ENCODE measurements around the gene SCN10A. TPM values are rescaled to one million over a fixed set of nuclear protein-coding genes. Genes with fewer than 3 reads are reported as not detected.

SCN10A gene
- total and polyA plus RNA-seq, 9 of the 15 experiments (the other 6 are each of a cell fraction or from before 2014, with no cell fraction given), result not detected

DNA sequence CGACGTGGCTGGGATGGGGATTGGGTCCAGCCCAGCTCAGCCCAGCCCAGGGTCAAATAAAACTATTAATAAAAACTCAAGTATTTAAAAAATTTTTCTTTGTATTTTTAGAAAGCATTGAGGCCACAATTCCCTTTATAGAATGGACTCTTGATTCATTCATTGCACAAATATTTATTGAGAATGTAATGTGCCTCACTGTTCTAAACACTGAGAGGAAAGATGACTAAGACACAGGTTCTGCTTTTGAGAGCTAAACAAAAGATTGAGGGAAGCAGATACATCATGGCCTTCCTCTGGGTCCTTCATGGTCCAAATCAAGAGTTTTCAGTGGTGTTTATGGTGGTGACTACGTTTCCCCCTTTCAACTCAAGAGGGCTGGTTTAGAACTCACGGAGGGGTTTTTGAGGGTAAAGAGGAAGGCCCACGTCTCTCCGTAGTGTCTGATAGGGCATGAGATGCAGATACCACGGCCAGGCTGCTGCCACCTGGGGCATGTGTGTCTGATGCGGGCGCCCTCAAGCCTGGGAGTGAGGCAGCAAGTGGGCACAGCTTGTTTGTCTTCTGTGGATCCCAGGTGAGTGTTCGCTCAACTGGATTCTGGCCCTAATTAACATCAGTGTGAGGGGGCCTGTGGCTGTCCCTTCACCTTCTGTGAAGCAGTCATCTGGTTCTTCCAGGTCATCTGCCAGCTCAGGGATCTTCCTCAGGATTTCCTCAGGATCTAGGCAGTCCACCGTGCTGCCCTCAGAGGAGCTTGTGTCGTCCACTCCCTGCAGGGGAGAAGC lies 93.0 kb downstream of the SCN10A start:
- FAIRE-seq (no peak), DNase-seq (ENCODE audit: extremely low read depth in 1 of 4, low spot score in 3 of 4) (no peak), ATAC-seq (no peak)
- Histone ChIP-seq H4K20me1 (replicated peaks; ENCODE audit: control insufficient read depth, insufficient read depth, low read length) (peaks cover 4% of the 10 kb centered on the region; the same call in 1 of the 2 replicates), H3K79me2 (ENCODE audit: control insufficient read depth, insufficient read depth, low read length) (no peaks in the 10 kb centered on the region), H3K36me3 (ENCODE audit: control insufficient read depth, insufficient read depth, low read length) (no peaks in the 10 kb centered on the region), H3K9ac (ENCODE audit: insufficient read depth in 1 of 2, low read depth in 2 of 2, low read length in 2 of 2) (no peak overlapping the region), H3K9me1 (ENCODE audit: control insufficient read depth, insufficient read depth, low read length) (no peaks in the 10 kb centered on the region), H3K27ac (ENCODE audit: extremely low read depth, low read depth, low read length) (no peak overlapping the region), H2AFZ (ENCODE audit: low read depth, low read length) (no peak overlapping the region), H3K4me1 (replicated peaks in 1 of 2; ENCODE audit: control insufficient read depth in 2 of 2, insufficient read depth in 2 of 2, low read length in 2 of 2) (peaks cover 28 to 32% of the 10 kb centered on the region in 2 experiments), H3K9me3 (replicated peaks; ENCODE audit: control insufficient read depth, insufficient read depth, low read depth, low read length) (no peaks in the 10 kb centered on the region), H3K27me3 (ENCODE audit: control insufficient read depth in 2 of 2, insufficient read depth in 2 of 2, low read length in 2 of 2) (peaks cover 11 to 43% of the 10 kb centered on the region in 2 experiments; a peak in 3 of 5 replicates), H3K4me2 (ENCODE audit: insufficient read depth, low read length) (no peak overlapping the region), H3K4me3 (no peak overlapping the region)
- CTCF ChIA-PET (ENCODE audit: low intra/inter-chr PET ratio), result no interaction called here
- TF ChIP-seq NFATC3 (IDR thresholded peaks at IDR 0.05), result no peak
- no peak for TF ChIP-seq POLR3A (IDR thresholded peaks at IDR 0.05; ENCODE audit: borderline replicate concordance, extremely low read depth, insufficient read depth, insufficient read length)
- TF ChIP-seq ZNF668 (CRISPR knock-in tag; IDR thresholded peaks at IDR 0.05), result no peak
- WGBS (ENCODE audit: insufficient coverage, low coverage, missing lambda C conversion rate), result 57% methylated on average over 12 of the region's 12 CpGs
- POLR2A ChIA-PET, result interaction anchor here (0.6 to 1.5 kb wide), 4 partner anchors 9 to 271 kb away, joined by 3 to 8 read pairs (median 5); no protein-coding TSS in a partner anchor
- intact Hi-C loops (cut with micrococcal nuclease) (no loop called here), in situ Hi-C loops (cut with MboI) (no loop called here)
- BruUV-seq (replicated peaks), result no TSS peak

DNA sequence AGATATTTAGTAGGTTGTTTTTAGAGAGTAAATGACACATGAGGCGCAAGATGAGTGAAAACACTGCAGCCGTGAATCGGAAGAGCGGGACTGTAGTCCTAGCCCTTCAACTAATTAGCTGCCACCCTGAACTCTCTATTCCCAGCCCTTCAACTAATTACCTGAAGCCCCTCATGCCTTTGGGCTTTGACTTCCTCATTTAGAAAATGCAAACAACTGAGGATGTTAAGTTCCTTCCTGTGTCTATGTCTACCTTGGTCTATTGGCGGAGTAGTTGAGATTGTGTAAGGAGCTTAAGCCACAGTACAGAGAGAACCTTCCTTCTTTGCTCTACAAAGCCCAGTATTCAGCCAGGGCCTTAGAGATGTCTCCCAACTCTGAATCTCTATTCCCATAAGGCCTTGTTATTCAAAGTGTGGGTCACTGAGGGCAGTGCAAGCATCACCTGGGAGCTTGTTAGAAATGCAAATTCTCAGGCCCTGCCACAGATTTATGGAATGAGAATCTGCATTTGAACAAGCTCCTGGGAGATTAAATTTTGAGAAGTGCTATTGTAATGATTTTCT lies 94.7 kb downstream of the SCN10A start:
- intact Hi-C loops (cut with micrococcal nuclease), result no loop called here
- no peak overlapping the region for H3K9ac ChIP-seq (ENCODE audit: insufficient read depth in 1 of 2, low read depth in 2 of 2, low read length in 2 of 2)
- 49% methylated on average over 5 of the region's 5 CpGs for WGBS (ENCODE audit: insufficient coverage, low coverage, missing lambda C conversion rate)
- H3K4me3 ChIP-seq, result no peak overlapping the region
- in situ Hi-C loops (cut with MboI), result no loop called here
- TF ChIP-seq SPI1 (IDR thresholded peaks at IDR 0.05; ENCODE audit: borderline replicate concordance, low read depth, low read length), result peak; percentile 58; the same call in 1 of the 2 replicates
- TF ChIP-seq, protein P1, sequence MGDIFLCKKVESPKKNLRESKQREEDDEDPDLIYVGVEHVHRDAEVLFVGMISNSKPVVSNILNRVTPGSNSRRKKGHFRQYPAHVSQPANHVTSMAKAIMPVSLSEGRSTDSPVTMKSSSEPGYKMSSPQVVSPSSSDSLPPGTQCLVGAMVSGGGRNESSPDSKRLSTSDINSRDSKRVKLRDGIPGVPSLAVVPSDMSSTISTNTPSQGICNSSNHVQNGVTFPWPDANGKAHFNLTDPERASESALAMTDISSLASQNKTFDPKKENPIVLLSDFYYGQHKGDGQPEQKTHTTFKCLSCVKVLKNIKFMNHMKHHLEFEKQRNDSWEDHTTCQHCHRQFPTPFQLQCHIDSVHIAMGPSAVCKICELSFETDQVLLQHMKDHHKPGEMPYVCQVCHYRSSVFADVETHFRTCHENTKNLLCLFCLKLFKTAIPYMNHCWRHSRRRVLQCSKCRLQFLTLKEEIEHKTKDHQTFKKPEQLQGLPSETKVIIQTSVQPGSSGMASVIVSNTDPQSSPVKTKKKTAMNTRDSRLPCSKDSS (IDR thresholded peaks at IDR 0.05; ENCODE audit: low read depth, partially characterized antibody), result no peak
- H3K9me3 ChIP-seq (replicated peaks; ENCODE audit: control insufficient read depth, insufficient read depth, low read depth, low read length), result no peaks in the 10 kb centered on the region
- no peaks in the 10 kb centered on the region; the same call in 1 of the 2 replicates for H4K20me1 ChIP-seq (replicated peaks; ENCODE audit: control insufficient read depth, insufficient read depth, low read length)
- no peak overlapping the region for H2AFZ ChIP-seq (ENCODE audit: low read depth, low read length)
- H3K4me2 ChIP-seq (ENCODE audit: insufficient read depth, low read length), result no peak overlapping the region
- peaks cover 24 to 32% of the 10 kb centered on the region in 2 experiments for H3K4me1 ChIP-seq (replicated peaks in 1 of 2; ENCODE audit: control insufficient read depth in 2 of 2, insufficient read depth in 2 of 2, low read length in 2 of 2)
- ChIA-PET POLR2A (interaction anchor here (0.5 to 1.5 kb wide), 4 partner anchors 9 to 840 kb away, joined by 3 to 6 read pairs (median 4); no protein-coding TSS in a partner anchor), CTCF (ENCODE audit: low intra/inter-chr PET ratio) (no interaction called here)
- H3K36me3 ChIP-seq (ENCODE audit: control insufficient read depth, insufficient read depth, low read length), result no peaks in the 10 kb centered on the region
- peaks cover 11 to 34% of the 10 kb centered on the region in 2 experiments; a peak in 3 of 5 replicates for H3K27me3 ChIP-seq (ENCODE audit: control insufficient read depth in 2 of 2, insufficient read depth in 2 of 2, low read length in 2 of 2)
- H3K79me2 ChIP-seq (ENCODE audit: control insufficient read depth, insufficient read depth, low read length), result no peaks in the 10 kb centered on the region
- DNase-seq (ENCODE audit: extremely low read depth in 1 of 4, low spot score in 3 of 4) (no peak), FAIRE-seq (no peak), ATAC-seq (no peak)
- BruUV-seq (replicated peaks), result no TSS peak
- no peaks in the 10 kb centered on the region for H3K9me1 ChIP-seq (ENCODE audit: control insufficient read depth, insufficient read depth, low read length)
- no peak overlapping the region for H3K27ac ChIP-seq (ENCODE audit: extremely low read depth, low read depth, low read length)
